Small intestine (tissue), 7 donors: ENCODE data around the gene TMEM151A. TPM values are rescaled to one million over a fixed set of nuclear protein-coding genes. Genes with fewer than 3 reads are reported as not detected.
A peak's percentile ranks its signal among the peaks of the same experiment; 100 is the strongest.
"Not testable (repeated sequence)": the region's sequence is repeated elsewhere in the genome, so short reads cannot be mapped to it uniquely, and the experiment has no call there.

Source experiments
- DNase-seq, 2 donors: peaks; one replicate each; pipeline versions ENCODE4 v3.0.0 to v3.0.0-alpha.2; 2013
- FAIRE-seq: peaks from 2 replicates; lab custom pipeline; 2012; peaks lifted over from hg19 to GRCh38; lab: Jason Lieb, UNC
- H3K27ac ChIP-seq, 3 donors: one replicate each; pipeline ENCODE4 v1.5.1; 2013; ENCODE audit warnings: low read length in 2 of 3, mild to moderate bottlenecking in 2 of 3, control low read depth in 1 of 3, inconsistent platforms in 1 of 3, low read depth in 1 of 3, moderate library complexity in 1 of 3
- H3K27me3 ChIP-seq, 3 donors: one replicate each; pipeline ENCODE4 v1.6.1; 2013; ENCODE audit warnings: low read length in 3 of 3, inconsistent platforms in 1 of 3; ENCODE audit not compliant: control insufficient read depth in 3 of 3, insufficient read depth in 3 of 3
- H3K36me3 ChIP-seq, 3 donors: one replicate each; pipeline ENCODE4 v1.6.1; 2013; ENCODE audit warnings: low read length in 3 of 3, inconsistent platforms in 1 of 3, low read depth in 1 of 3, mild to moderate bottlenecking in 1 of 3, moderate library complexity in 1 of 3; ENCODE audit not compliant: control insufficient read depth in 3 of 3, insufficient read depth in 2 of 3
- H3K4me1 ChIP-seq, 3 donors: one replicate each; pipeline ENCODE4 v1.6.1; 2013; ENCODE audit warnings: low read length in 2 of 3, inconsistent platforms in 1 of 3, low read depth in 1 of 3, mild to moderate bottlenecking in 1 of 3, moderate library complexity in 1 of 3; ENCODE audit not compliant: control insufficient read depth in 3 of 3, insufficient read depth in 2 of 3
- H3K4me3 ChIP-seq, 3 donors: one replicate each; pipeline ENCODE4 v1.5.1; 2013; ENCODE audit warnings: low read length in 3 of 3, control low read depth in 1 of 3, inconsistent platforms in 1 of 3, low read depth in 1 of 3, mild to moderate bottlenecking in 1 of 3, moderate library complexity in 1 of 3
- H3K9me3 ChIP-seq, 2 donors: one replicate each; pipeline ENCODE4 v1.6.1; 2013; ENCODE audit warnings: low read depth in 1 of 2, low read length in 1 of 2; ENCODE audit not compliant: control insufficient read depth in 2 of 2, insufficient read depth in 1 of 2
- WGBS, 3 donors: extraction: QIAGEN DNeasy Blood & Tissue Kit; methylation state at CpG; one replicate each; pipeline ENCODE4 v1.1.7; 2013; 5-methylcytosine and 5-hydroxymethylcytosine counted together
- polyA plus RNA-seq, 4 donors: library from polyadenylated mRNA; stranded (reverse) in 3 of 4; unstranded in 1 of 4; fragments of 200-250 nt in 3 of 4; fragments of 120-200 nt in 1 of 4; gene quantifications; one replicate each; pipeline versions ENCODE4 v1.2.1 to v1.2.3, GENCODE V29; 2013
- donor health status: healthy with polysubstance abuse.
- donor health status: control.
- donor health status: control.
- donor health status: Bipolar disorder and iron deficiency.
- donor health status: healthy.

Gene TMEM151A
- polyA plus RNA-seq, 4 donors: 0.44 to 0.91 (median 0.54) TPM; not detected in 1

- H3K4me1 ChIP-seq, DNase-seq, H3K4me3 ChIP-seq, H3K27ac ChIP-seq, H3K9me3 ChIP-seq, FAIRE-seq: not testable (repeated sequence)
- WGBS, 3 donors: 79 to 86% (median 85%) methylated on average over 6 of the region's 6 CpGs
- Histone ChIP-seq H3K27me3 (peaks cover 0 to 16% (median 0%) of the 10 kb centered on the region in 3 donors), H3K36me3 (peaks cover 0 to 15% (median 0%) of the 10 kb centered on the region in 3 donors)
Measured at GRCh38 chr11:66253081-66253480, 38.6 kb upstream of the TMEM151A start.

- peak overlapping the region in 2 of 3 donors; percentile 47 to 61 for H3K27ac ChIP-seq
- H3K27me3 ChIP-seq: peaks cover 0 to 16% (median 0%) of the 10 kb centered on the region in 3 donors
- FAIRE-seq: no peak
- peaks cover 0 to 39% (median 1%) of the 10 kb centered on the region in 3 donors for H3K36me3 ChIP-seq
- DNase-seq: no peak
- WGBS, 3 donors: 5 to 8% (median 6%) methylated on average over 21 to 28 of the region's 28 CpGs
- H3K4me3 ChIP-seq: peak overlapping the region; percentile 89 to 98 (median 95)
- H3K4me1 ChIP-seq: peaks cover 0 to 14% (median 0%) of the 10 kb centered on the region in 3 donors
- no peaks in the 10 kb centered on the region for H3K9me3 ChIP-seq
Measured at GRCh38 chr11:66258473-66258893, 33.2 kb upstream of the TMEM151A start.

- 98 to 100% (median 99%) methylated on average over 2 of the region's 2 CpGs for WGBS, 3 donors
- DNase-seq: no peak
- Histone ChIP-seq H3K4me3 (no peak overlapping the region), H3K9me3 (no peaks in the 10 kb centered on the region), H3K36me3 (peaks cover 0 to 46% (median 2%) of the 10 kb centered on the region in 3 donors), H3K27ac (no peak overlapping the region), H3K4me1 (peaks cover 0 to 14% (median 0%) of the 10 kb centered on the region in 3 donors), H3K27me3 (peaks cover 0 to 16% (median 0%) of the 10 kb centered on the region in 3 donors)
- no peak for FAIRE-seq
Measured at GRCh38 chr11:66259225-66259624, 32.5 kb upstream of the TMEM151A start.

GRCh38 chr11:66259956-66260355, 31.7 kb upstream of the TMEM151A start:
- peaks cover 0 to 16% (median 0%) of the 10 kb centered on the region in 3 donors for H3K27me3 ChIP-seq
- FAIRE-seq (no peak), DNase-seq (no peak)
- H3K4me1 ChIP-seq: peaks cover 0 to 14% (median 0%) of the 10 kb centered on the region in 3 donors
- H3K36me3 ChIP-seq: peaks cover 0 to 53% (median 2%) of the 10 kb centered on the region in 3 donors
- H3K27ac ChIP-seq: no peak overlapping the region
- no peak overlapping the region for H3K4me3 ChIP-seq
- WGBS, 3 donors: 93 to 97% (median 94%) methylated on average over 4 of the region's 4 CpGs
- no peaks in the 10 kb centered on the region for H3K9me3 ChIP-seq

- Histone ChIP-seq H3K27ac (no peak overlapping the region), H3K4me3 (no peak overlapping the region), H3K9me3 (no peaks in the 10 kb centered on the region), H3K36me3 (peaks cover 0 to 70% (median 2%) of the 10 kb centered on the region in 3 donors), H3K4me1 (peaks cover 0 to 14% (median 0%) of the 10 kb centered on the region in 3 donors), H3K27me3 (peaks cover 0 to 8% (median 0%) of the 10 kb centered on the region in 3 donors)
- WGBS, 3 donors: 95 to 97% (median 96%) methylated on average over 16 of the region's 16 CpGs
- DNase-seq (no peak), FAIRE-seq (no peak)
Measured at GRCh38 chr11:66261578-66261977, 30.1 kb upstream of the TMEM151A start.

GRCh38 chr11:66262191-66262590, 29.5 kb upstream of the TMEM151A start:
- H3K36me3 ChIP-seq: peaks cover 0 to 72% (median 2%) of the 10 kb centered on the region in 3 donors
- H3K27me3 ChIP-seq: peaks cover 0 to 2% (median 0%) of the 10 kb centered on the region in 3 donors
- FAIRE-seq (no peak), DNase-seq (no peak)
- no peaks in the 10 kb centered on the region for H3K9me3 ChIP-seq
- no peak overlapping the region for H3K4me3 ChIP-seq
- WGBS, 3 donors: 93 to 95% (median 95%) methylated on average over 5 of the region's 5 CpGs
- no peak overlapping the region for H3K27ac ChIP-seq
- H3K4me1 ChIP-seq: peaks cover 0 to 15% (median 0%) of the 10 kb centered on the region in 3 donors

- DNase-seq (no peak), FAIRE-seq (no peak)
- no peak overlapping the region for H3K4me3 ChIP-seq
- H3K27ac ChIP-seq: no peak overlapping the region
- no peaks in the 10 kb centered on the region for H3K27me3 ChIP-seq
- H3K9me3 ChIP-seq: no peaks in the 10 kb centered on the region
- H3K4me1 ChIP-seq: peaks cover 0 to 13% (median 0%) of the 10 kb centered on the region in 3 donors
- 95 to 97% (median 96%) methylated on average over 12 of the region's 12 CpGs for WGBS, 3 donors
- H3K36me3 ChIP-seq: peaks cover 0 to 72% (median 2%) of the 10 kb centered on the region in 3 donors
Measured at GRCh38 chr11:66262696-66263095, 29.0 kb upstream of the TMEM151A start.

- Histone ChIP-seq H3K27me3 (no peaks in the 10 kb centered on the region), H3K4me3 (no peak overlapping the region), H3K27ac (no peak overlapping the region), H3K4me1 (peaks cover 0 to 13% (median 0%) of the 10 kb centered on the region in 3 donors), H3K36me3 (peaks cover 0 to 72% (median 2%) of the 10 kb centered on the region in 3 donors), H3K9me3 (no peaks in the 10 kb centered on the region)
- FAIRE-seq (no peak), DNase-seq (no peak)
- 94 to 98% (median 96%) methylated on average over 4 of the region's 4 CpGs for WGBS, 3 donors
Measured at GRCh38 chr11:66263231-66263630, 28.5 kb upstream of the TMEM151A start.
